Measurements from ENCODE around the gene RAD52.

Gene RAD52

GRCh38 chr12:868722-869121 lies 80.8 kb downstream of the RAD52 start:
- DNase-seq (ENCODE audit: low read depth) = no peak

- DNase-seq (ENCODE audit: low read depth) = no peak
Measured at GRCh38 chr12:867905-868304, 81.6 kb downstream of the RAD52 start.

- no peak for DNase-seq (ENCODE audit: low read depth)
Measured at GRCh38 chr12:865614-866013, 83.9 kb downstream of the RAD52 start.

- DNase-seq (ENCODE audit: low read depth) = no peak
Measured at GRCh38 chr12:863285-863684, 86.2 kb downstream of the RAD52 start.

GRCh38 chr12:862303-862911 lies 87.1 kb downstream of the RAD52 start:
- DNase-seq (ENCODE audit: low read depth) = no peak
